Left ventricle myocardium inferior (tissue), 1 donor: ENCODE results near the gene NRXN2. TPM values are rescaled to one million over a fixed set of nuclear protein-coding genes. Genes with fewer than 3 reads are reported as not detected.

Experiments used
- DNase-seq: peaks from one replicate; pipeline ENCODE4 v3.0.0-alpha.2; 2020
- H3K27ac ChIP-seq: fragments of 200-600 bp; replicated peaks from 2 replicates; pipeline ENCODE4 v1.8.0; 2021
- H3K27me3 ChIP-seq: fragments of 200-600 bp; 2 replicates; pipeline ENCODE4 v1.8.0; 2021; ENCODE audit warnings: low read depth
- H3K36me3 ChIP-seq: fragments of 200-600 bp; 2 replicates; pipeline ENCODE4 v1.8.0; 2021
- H3K4me1 ChIP-seq: fragments of 200-600 bp; 2 replicates; pipeline ENCODE4 v1.8.0; 2021
- H3K4me3 ChIP-seq: fragments of 200-600 bp; 2 replicates; pipeline ENCODE4 v1.8.0; 2021; ENCODE audit warnings: mild to moderate bottlenecking, moderate library complexity
- H3K9me3 ChIP-seq: fragments of 200-600 bp; replicated peaks from 2 replicates; pipeline ENCODE4 v1.8.0; 2021
- CTCF ChIP-seq: fragments of 200-600 bp; IDR thresholded peaks from 2 replicates; pipeline ENCODE4 v1.8.0; 2021; ENCODE audit warnings: antibody characterized with exemption, mild to moderate bottlenecking, borderline replicate concordance
- intact Hi-C: fragments of 100-400 bp; cut with micrococcal nuclease; formaldehyde crosslinking; loops from one replicate; pipeline ENCODE4 v1.11.0; 2022
- total RNA-seq: library from RNA; stranded (reverse); fragmentation: NEBNext Ultra II Directional; extraction: Animal tissue kit (Norgen Biotek cat#: 25700); gene quantifications from one replicate; pipeline ENCODE4 v1.2.1, GENCODE V29; 2021
- donor health status: DM: no; HTN: yes; CAD: no; lungs with severe emphysema.

NRXN2 gene
- total RNA-seq, 1 donor from 2014 or later = 0.71 TPM

- intact Hi-C loops = no loop called here
- peaks cover 9% of the 10 kb centered on the region for H3K27me3 ChIP-seq
- H3K4me3 ChIP-seq = no peak overlapping the region
- DNase-seq = no peak
- TF ChIP-seq CTCF = no peak
- H3K27ac ChIP-seq = no peak overlapping the region
- no peaks in the 10 kb centered on the region for H3K9me3 ChIP-seq
- no peaks in the 10 kb centered on the region for H3K36me3 ChIP-seq
- H3K4me1 ChIP-seq = peaks cover 6% of the 10 kb centered on the region
Observed at GRCh38 chr11:64571410-64572091, 151.4 kb downstream of the NRXN2 start.

DNA sequence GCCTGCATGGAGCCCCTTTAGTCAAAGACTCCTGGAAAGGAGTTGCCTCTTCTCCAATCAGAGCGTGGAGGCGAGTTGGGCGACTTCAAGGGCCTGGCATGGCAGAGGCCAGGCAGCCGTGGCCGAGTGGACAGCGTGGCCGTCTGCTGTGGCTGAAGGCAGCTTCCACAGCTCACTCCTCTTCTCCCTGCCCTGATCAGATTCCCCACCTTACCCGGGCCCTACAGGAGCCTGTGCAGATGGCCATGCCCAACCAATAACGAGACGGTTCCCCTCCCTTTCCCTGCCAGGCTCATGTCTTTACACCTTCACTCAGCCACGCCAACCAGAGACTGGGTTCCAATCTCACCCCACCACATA is 152.0 kb downstream of the NRXN2 start:
- no peak overlapping the region for H3K4me3 ChIP-seq
- peaks cover 10% of the 10 kb centered on the region for H3K4me1 ChIP-seq
- H3K36me3 ChIP-seq = no peaks in the 10 kb centered on the region
- TF ChIP-seq CTCF = no peak
- no peaks in the 10 kb centered on the region for H3K9me3 ChIP-seq
- DNase-seq = no peak
- intact Hi-C loops = no loop called here
- no peak overlapping the region for H3K27ac ChIP-seq
- peaks cover 9% of the 10 kb centered on the region for H3K27me3 ChIP-seq

GRCh38 chr11:64570341-64570740 is 152.7 kb downstream of the NRXN2 start:
- no peaks in the 10 kb centered on the region for H3K9me3 ChIP-seq
- no peaks in the 10 kb centered on the region for H3K36me3 ChIP-seq
- H3K27me3 ChIP-seq = peaks cover 9% of the 10 kb centered on the region
- intact Hi-C loops = no loop called here
- no peak overlapping the region for H3K4me3 ChIP-seq
- H3K27ac ChIP-seq = no peak overlapping the region
- no peak for DNase-seq
- no peak for TF ChIP-seq CTCF
- peaks cover 12% of the 10 kb centered on the region for H3K4me1 ChIP-seq

DNA sequence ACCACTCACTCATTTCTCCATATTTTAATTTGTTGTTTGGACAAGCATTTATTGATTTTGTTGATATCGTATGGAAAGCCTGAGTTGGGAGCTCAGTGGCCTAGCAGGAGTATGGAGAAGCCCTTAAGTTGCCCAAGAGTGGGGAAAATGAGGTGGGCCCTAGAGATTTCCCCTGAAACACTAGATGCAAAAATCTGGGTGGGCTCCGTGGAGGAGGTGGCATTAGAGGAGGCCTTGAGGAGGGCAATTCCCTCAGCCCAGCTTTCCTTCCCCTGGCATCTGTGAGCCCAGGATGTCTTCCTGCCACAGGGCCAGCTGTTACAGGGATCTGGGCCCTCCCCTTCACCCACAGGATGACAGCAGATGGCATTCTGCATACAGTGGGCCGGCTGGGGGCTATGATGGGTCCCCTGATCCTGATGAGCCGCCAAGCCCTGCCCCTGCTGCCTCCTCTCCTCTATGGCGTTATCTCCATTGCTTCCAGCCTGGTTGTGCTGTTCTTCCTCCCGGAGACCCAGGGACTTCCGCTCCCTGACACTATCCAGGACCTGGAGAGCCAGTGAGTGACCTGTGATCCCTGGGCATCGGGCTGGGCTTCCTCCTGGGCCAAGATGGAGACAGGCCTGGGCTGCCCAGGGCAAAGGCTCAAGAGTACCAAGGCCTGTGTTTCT is 153.6 kb downstream of the NRXN2 start:
- Histone ChIP-seq H3K9me3 (no peaks in the 10 kb centered on the region), H3K27me3 (peaks cover 9% of the 10 kb centered on the region), H3K4me3 (no peak overlapping the region), H3K4me1 (peaks cover 12% of the 10 kb centered on the region), H3K27ac (no peak overlapping the region), H3K36me3 (no peaks in the 10 kb centered on the region)
- TF ChIP-seq CTCF = no peak
- intact Hi-C loops = no loop called here
- DNase-seq = no peak

GRCh38 chr11:64568584-64569140 is 154.3 kb downstream of the NRXN2 start:
- Histone ChIP-seq H3K4me3 (no peak overlapping the region), H3K9me3 (no peaks in the 10 kb centered on the region), H3K27me3 (peaks cover 9% of the 10 kb centered on the region), H3K27ac (no peak overlapping the region), H3K4me1 (peaks cover 12% of the 10 kb centered on the region), H3K36me3 (no peaks in the 10 kb centered on the region)
- TF ChIP-seq CTCF = no peak
- DNase-seq = no peak
- intact Hi-C loops = no loop called here
